Thoracic aorta (tissue), 2 donors: ENCODE results near the gene BDKRB1. TPM values are rescaled to one million over a fixed set of nuclear protein-coding genes. Genes with fewer than 3 reads are reported as not detected.

Experiments used
- ATAC-seq: fragments of 150-250 bp; one replicate; pipeline ENCODE4 v1.8.0; 2017; ENCODE audit warnings: low read depth; ENCODE audit not compliant: insufficient number of reproducible peaks, low FRiP score
- DNase-seq: peaks from one replicate; pipeline ENCODE4 v3.0.0-alpha.2; 2020; ENCODE audit warnings: low spot score
- H3K27ac ChIP-seq, 2 donors: fragments of 200-600 bp; sonication (generic); 1 replicate in 1 of 2; 2 replicates in 1 of 2; pipeline ENCODE4 v1.5.1; 2016; ENCODE audit warnings: mild to moderate bottlenecking in 2 of 2, moderate library complexity in 2 of 2
- H3K27me3 ChIP-seq: fragments of 200-600 bp; sonication (generic); replicated peaks from 2 replicates; pipeline ENCODE4 v1.6.0; 2016; ENCODE audit warnings: mild to moderate bottlenecking; ENCODE audit not compliant: insufficient read depth
- H3K36me3 ChIP-seq: fragments of 200-600 bp; sonication (generic); one replicate; pipeline ENCODE4 v1.5.1; 2016
- H3K4me1 ChIP-seq, 2 donors: fragments of 200-600 bp; sonication (generic); 1 replicate in 1 of 2; 2 replicates in 1 of 2; pipeline versions ENCODE4 v1.5.1 to v1.6.0; 2016; ENCODE audit warnings: low read depth in 2 of 2, mild to moderate bottlenecking in 1 of 2; ENCODE audit not compliant: control insufficient read depth in 1 of 2
- H3K4me3 ChIP-seq: fragments of 200-600 bp; sonication (generic); 2 replicates; pipeline ENCODE4 v1.5.1; 2016; ENCODE audit warnings: mild to moderate bottlenecking
- H3K9me3 ChIP-seq: fragments of 200-600 bp; sonication (generic); 2 replicates; pipeline ENCODE4 v1.5.1; 2016
- total RNA-seq, 2 donors: library from RNA; depleted of rRNA; stranded (reverse); fragments of >200 nt; gene quantifications; one replicate each; pipeline versions ENCODE4 v1.1.0 to v1.2.3, GENCODE V29; 2016
- TF ChIP-seq, protein P1 (sequence below): fragments of 200-600 bp; sonication (generic); IDR thresholded peaks from one replicate; pipeline ENCODE4 v1.5.1; 2019; ENCODE audit warnings: antibody characterized with exemption

The BDKRB1 gene
- total RNA-seq, 2 donors from 2014 or later = 1.8 TPM; not detected in 1

- TF ChIP-seq, protein P1, sequence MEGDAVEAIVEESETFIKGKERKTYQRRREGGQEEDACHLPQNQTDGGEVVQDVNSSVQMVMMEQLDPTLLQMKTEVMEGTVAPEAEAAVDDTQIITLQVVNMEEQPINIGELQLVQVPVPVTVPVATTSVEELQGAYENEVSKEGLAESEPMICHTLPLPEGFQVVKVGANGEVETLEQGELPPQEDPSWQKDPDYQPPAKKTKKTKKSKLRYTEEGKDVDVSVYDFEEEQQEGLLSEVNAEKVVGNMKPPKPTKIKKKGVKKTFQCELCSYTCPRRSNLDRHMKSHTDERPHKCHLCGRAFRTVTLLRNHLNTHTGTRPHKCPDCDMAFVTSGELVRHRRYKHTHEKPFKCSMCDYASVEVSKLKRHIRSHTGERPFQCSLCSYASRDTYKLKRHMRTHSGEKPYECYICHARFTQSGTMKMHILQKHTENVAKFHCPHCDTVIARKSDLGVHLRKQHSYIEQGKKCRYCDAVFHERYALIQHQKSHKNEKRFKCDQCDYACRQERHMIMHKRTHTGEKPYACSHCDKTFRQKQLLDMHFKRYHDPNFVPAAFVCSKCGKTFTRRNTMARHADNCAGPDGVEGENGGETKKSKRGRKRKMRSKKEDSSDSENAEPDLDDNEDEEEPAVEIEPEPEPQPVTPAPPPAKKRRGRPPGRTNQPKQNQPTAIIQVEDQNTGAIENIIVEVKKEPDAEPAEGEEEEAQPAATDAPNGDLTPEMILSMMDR = no peak
- Histone ChIP-seq H3K4me3 (no peak overlapping the region), H3K4me1 (no peaks in the 10 kb centered on the region), H3K36me3 (no peaks in the 10 kb centered on the region), H3K27ac (no peak overlapping the region), H3K9me3 (no peaks in the 10 kb centered on the region), H3K27me3 (no peaks in the 10 kb centered on the region)
- DNase-seq = no peak
- ATAC-seq = no peak
Observed at GRCh38 chr14:96245710-96246538, 10.1 kb upstream of the BDKRB1 start.

DNA sequence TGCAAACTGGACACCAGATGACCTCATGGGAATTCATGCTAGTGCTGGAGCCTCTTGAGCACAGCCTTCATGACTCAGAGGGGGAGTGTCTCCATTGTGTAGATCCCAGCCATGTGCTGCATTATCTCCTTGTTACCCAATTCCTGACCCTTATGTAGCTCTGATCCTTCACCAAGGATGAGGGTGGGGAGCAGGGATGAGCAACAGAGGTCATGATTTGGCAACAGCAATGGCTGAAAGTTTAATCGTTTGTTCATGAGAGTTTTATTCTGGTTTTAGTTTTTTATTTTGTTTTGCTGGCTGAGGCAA is 9.5 kb upstream of the BDKRB1 start:
- no peak for DNase-seq
- Histone ChIP-seq H3K27me3 (no peaks in the 10 kb centered on the region), H3K4me3 (no peak overlapping the region), H3K36me3 (no peaks in the 10 kb centered on the region), H3K27ac (no peak overlapping the region), H3K4me1 (no peaks in the 10 kb centered on the region), H3K9me3 (no peaks in the 10 kb centered on the region)
- ATAC-seq = no peak
- TF ChIP-seq, protein P1 = no peak

- no peak for ATAC-seq
- Histone ChIP-seq H3K9me3 (no peaks in the 10 kb centered on the region), H3K27ac (no peak overlapping the region), H3K4me1 (no peaks in the 10 kb centered on the region), H3K4me3 (no peak overlapping the region), H3K27me3 (no peaks in the 10 kb centered on the region), H3K36me3 (no peaks in the 10 kb centered on the region)
- TF ChIP-seq, protein P1 = no peak
- no peak for DNase-seq
Observed at GRCh38 chr14:96247031-96247430, 9.0 kb upstream of the BDKRB1 start.

DNA sequence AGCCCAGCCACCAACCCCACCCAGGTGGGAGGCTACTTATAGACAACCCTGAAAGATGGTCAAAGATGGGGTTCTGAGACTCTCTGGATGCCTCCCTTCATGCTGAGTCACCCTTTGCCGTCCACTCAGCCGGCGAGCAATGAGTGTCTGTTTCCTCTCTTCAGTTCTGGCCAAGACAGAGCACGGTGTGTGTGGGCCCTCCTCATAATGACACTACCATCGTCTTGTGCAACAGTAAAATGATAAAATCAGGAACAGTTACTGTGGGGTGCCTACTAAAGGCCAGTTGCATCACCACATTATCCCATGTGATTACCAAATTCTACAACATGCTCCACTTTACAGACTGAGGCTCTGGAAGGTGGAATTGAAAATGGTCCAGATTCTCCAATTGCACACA is 7.0 kb upstream of the BDKRB1 start:
- ATAC-seq (no peak), DNase-seq (no peak)
- H3K27me3 ChIP-seq = no peaks in the 10 kb centered on the region
- TF ChIP-seq, protein P1 = no peak
- H3K4me1 ChIP-seq = no peaks in the 10 kb centered on the region
- no peak overlapping the region for H3K27ac ChIP-seq
- no peaks in the 10 kb centered on the region for H3K36me3 ChIP-seq
- H3K9me3 ChIP-seq = no peaks in the 10 kb centered on the region
- no peak overlapping the region for H3K4me3 ChIP-seq

DNA sequence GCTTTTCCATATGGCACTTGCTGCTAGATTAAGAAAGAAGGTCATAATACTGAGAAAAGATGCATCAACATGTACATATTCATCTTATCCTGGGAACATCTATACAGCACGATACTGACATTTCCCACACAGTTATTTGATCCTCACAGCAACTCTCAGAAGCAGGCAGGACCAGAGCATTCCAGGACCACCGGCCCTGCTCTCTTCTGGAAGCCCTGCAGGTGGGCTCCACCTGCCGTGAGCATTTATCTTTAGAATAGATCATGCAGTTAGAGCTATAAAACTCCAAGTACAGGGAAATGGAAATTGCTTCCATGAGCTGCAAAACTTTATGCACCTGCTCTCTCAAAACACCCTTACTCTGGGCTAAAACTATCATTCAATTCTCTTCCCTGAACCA is 5.5 kb upstream of the BDKRB1 start:
- DNase-seq (no peak), ATAC-seq (no peak)
- no peak overlapping the region for H3K27ac ChIP-seq
- H3K4me1 ChIP-seq = no peaks in the 10 kb centered on the region
- TF ChIP-seq, protein P1 = no peak
- no peaks in the 10 kb centered on the region for H3K9me3 ChIP-seq
- H3K36me3 ChIP-seq = no peaks in the 10 kb centered on the region
- no peaks in the 10 kb centered on the region for H3K27me3 ChIP-seq
- no peak overlapping the region for H3K4me3 ChIP-seq
